HT1080 (cell line): ENCODE measurements around the gene SPEM2. TPM values are rescaled to one million over a fixed set of nuclear protein-coding genes. Genes with fewer than 3 reads are reported as not detected.

Source experiments
- DNase-seq: peaks from one replicate; pipeline ENCODE4 v3.0.0-alpha.2; 2015; ENCODE audit warnings: low read depth
- total RNA-seq: library from RNA; depleted of rRNA; stranded (reverse); fragments of >200 nt; shearing (Covaris generic); gene quantifications from 2 replicates; pipeline ENCODE4 v1.2.3, GENCODE V29; 2014

The SPEM2 gene
- total RNA-seq, 1 experiment from 2014 or later = not detected

GRCh38 chr17:7403977-7404736 lies 21.3 kb upstream of the SPEM2 start, which contains the start of gene TMEM256:
Gene TMEM256 (minus strand): TSS chr17:7404097. CDS start chr17:7404084, 13 bp downstream.
- DNase-seq = peak; percentile 99

- DNase-seq = no peak
Measured at GRCh38 chr17:7404737-7405349, 20.6 kb upstream of the SPEM2 start.

GRCh38 chr17:7405350-7406234 lies 19.8 kb upstream of the SPEM2 start:
- DNase-seq = no peak

GRCh38 chr17:7406235-7406825 lies 19.1 kb upstream of the SPEM2 start:
- no peak for DNase-seq

- no peak for DNase-seq
Measured at GRCh38 chr17:7407082-7407481, 18.3 kb upstream of the SPEM2 start.

GRCh38 chr17:7407485-7408251 lies 17.7 kb upstream of the SPEM2 start, which contains the start of gene NLGN2:
Gene NLGN2 (plus strand): TSS chr17:7407845. CDS start chr17:7408256, 411 bp downstream.
- DNase-seq = no peak

GRCh38 chr17:7408252-7408727 lies 17.1 kb upstream of the SPEM2 start:
- DNase-seq = no peak

- DNase-seq = no peak
Measured at GRCh38 chr17:7408863-7409262, 16.6 kb upstream of the SPEM2 start.

- no peak for DNase-seq
Measured at GRCh38 chr17:7409716-7410115, 15.7 kb upstream of the SPEM2 start.

GRCh38 chr17:7410634-7411426 lies 14.6 kb upstream of the SPEM2 start:
- no peak for DNase-seq

GRCh38 chr17:7411427-7411750 lies 14.0 kb upstream of the SPEM2 start:
- no peak for DNase-seq

GRCh38 chr17:7413346-7413985 lies 11.9 kb upstream of the SPEM2 start:
- DNase-seq = peak; percentile 75

GRCh38 chr17:7414837-7415236 lies 10.6 kb upstream of the SPEM2 start:
- no peak for DNase-seq

GRCh38 chr17:7415784-7416183 lies 9.6 kb upstream of the SPEM2 start:
- no peak for DNase-seq

- no peak for DNase-seq
Measured at GRCh38 chr17:7416323-7416722, 9.1 kb upstream of the SPEM2 start.

GRCh38 chr17:7417056-7417655 lies 8.3 kb upstream of the SPEM2 start:
- no peak for DNase-seq

GRCh38 chr17:7418472-7419152 lies 6.8 kb upstream of the SPEM2 start:
- no peak for DNase-seq
